AG20443 (cell line): Measurements from ENCODE around the gene CACNA1G.
A peak's percentile ranks its signal among the peaks of the same experiment; 100 is the strongest.

Source experiments
- DNase-seq: peaks from one replicate; pipeline ENCODE4 v3.0.0; 2012; ENCODE audit warnings: low spot score, mixed read lengths

Gene CACNA1G

DNA sequence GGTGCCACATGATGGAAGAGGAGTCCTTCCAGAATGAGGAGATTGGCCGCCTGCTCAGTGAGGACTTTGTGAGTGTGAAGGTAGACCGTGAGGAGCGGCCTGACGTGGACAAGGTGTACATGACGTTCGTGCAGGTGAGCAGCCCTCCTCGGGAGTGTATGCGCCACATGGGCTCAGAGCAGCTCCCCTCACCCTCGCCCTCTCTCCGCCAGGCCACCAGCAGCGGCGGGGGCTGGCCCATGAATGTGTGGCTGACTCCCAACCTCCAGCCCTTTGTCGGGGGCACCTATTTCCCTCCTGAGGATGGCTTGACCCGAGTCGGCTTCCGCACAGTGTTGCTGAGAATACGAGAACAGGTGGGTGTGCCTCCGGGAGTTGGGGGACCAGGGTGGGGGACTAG, 11.7 kb upstream of the CACNA1G start:
- no peak for DNase-seq

DNA sequence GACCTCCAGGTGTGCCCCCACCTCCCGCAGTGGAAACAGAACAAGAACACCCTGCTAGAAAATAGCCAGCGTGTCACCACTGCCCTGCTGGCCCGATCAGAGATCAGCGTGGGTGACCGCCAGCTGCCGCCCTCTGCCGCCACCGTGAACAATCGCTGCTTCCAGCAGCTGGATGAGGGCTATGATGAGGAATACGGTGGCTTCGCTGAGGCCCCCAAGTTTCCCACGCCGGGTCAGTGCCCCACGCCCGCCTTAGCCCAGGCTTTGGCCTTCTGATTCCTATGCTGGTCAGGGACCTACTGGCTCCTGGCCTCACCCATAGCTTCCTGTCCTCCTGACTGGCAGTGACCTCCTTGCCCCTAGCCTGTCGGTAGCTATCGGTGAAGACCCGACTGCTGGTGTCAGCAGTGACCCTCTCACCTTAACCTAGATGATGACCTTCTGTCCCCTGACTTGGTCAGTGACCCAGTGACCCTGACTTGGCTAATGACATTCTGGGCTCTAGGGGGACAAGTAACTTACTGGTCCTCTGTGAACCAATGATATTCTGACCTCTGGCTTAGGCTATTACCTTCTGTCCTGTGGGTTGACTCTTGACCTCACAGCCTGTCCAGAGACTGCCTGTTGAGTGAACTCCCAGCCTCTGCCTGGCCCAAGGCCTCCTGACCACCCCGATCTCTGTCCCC, 11.1 kb upstream of the CACNA1G start:
- no peak for DNase-seq

DNA sequence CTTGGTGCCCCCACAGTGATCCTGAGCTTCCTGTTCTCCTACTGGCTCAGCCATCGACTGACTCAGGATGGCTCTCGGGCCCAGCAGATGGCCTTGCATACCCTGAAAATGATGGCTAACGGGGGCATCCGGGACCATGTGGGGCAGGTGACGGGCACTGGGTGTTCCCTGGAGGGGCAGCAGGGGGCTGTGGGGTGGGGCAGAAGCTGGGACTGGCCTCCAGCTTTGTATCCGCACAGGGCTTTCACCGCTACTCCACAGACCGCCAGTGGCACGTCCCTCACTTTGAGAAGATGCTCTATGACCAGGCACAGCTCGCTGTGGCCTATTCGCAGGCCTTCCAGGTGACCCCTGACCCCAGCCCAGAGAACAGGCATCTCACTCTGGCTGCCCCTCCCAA, 10.5 kb upstream of the CACNA1G start:
- no peak for DNase-seq

DNA sequence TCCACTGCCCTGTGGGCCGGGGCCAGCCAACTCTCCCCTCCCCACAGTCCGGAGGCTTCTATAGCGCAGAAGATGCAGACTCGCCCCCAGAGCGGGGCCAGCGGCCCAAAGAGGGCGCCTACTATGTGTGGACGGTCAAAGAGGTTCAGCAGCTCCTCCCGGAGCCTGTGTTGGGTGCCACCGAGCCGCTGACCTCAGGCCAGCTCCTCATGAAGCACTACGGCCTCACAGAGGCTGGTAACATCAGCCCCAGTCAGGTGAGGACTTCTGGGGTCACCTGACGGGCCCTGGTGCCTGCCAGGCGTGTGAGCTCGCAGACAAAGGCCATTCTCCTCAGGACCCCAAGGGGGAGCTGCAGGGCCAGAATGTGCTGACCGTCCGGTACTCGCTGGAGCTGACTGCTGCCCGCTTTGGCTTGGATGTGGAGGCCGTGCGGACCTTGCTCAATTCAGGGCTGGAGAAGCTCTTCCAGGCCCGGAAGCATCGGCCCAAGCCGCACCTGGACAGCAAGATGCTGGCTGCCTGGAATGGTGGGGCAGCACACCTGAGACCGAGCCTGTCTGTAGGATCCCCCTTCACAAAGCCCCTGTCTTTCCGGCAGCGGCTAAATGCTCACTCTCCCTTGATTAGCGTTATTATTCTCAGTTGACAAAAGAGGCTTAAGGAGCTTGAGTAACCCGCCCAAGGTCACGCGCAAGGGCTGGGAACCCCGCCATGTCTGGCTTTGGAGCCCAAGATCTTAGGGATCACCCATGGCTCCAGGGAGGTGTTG, 9.7 kb upstream of the CACNA1G start:
- DNase-seq, result peak; percentile 88

DNA sequence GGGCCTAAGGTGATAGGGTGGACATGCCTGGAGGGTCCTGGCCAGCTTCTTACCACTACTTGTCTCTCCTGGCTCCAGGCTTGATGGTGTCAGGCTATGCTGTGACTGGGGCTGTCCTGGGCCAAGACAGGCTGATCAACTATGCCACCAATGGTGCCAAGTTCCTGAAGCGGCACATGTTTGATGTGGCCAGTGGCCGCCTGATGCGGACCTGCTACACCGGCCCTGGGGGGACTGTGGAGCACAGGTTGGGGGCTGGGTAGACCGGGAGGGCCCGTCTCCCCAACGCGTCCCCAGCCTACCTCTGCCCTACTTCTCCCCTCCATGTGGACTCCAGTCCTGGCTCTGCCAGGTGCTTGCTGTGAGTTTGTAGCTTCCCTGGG, 9.1 kb upstream of the CACNA1G start:
- no peak for DNase-seq

DNA sequence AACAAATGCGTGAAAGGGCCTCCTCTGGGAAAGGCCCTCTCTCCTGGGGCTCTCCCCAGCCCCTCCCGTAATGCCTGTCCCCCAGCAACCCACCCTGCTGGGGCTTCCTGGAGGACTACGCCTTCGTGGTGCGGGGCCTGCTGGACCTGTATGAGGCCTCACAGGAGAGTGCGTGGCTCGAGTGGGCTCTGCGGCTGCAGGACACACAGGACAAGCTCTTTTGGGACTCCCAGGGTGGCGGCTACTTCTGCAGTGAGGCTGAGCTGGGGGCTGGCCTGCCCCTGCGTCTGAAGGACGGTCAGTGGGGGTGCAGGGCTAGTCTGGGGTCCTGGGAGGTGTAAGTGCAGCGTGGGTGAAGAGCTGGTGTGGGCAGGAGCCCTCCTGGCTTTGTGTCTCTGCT, 8.6 kb upstream of the CACNA1G start:
- no peak for DNase-seq

DNA sequence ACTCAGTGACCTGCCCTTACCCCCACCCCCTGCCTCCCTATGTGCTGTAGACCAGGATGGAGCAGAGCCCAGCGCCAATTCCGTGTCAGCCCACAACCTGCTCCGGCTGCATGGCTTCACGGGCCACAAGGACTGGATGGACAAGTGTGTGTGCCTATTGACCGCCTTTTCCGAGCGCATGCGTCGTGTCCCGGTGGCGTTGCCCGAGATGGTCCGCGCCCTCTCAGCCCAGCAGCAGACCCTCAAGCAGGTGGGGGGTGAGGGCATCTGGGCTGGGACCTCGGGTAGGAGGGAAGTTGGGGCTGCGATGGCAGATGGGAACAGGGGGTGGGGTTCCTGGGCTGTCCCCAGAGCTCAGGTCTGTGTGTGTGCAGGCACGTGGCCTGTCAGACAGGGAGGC, 6.3 kb upstream of the CACNA1G start:
- DNase-seq, result no peak

DNA sequence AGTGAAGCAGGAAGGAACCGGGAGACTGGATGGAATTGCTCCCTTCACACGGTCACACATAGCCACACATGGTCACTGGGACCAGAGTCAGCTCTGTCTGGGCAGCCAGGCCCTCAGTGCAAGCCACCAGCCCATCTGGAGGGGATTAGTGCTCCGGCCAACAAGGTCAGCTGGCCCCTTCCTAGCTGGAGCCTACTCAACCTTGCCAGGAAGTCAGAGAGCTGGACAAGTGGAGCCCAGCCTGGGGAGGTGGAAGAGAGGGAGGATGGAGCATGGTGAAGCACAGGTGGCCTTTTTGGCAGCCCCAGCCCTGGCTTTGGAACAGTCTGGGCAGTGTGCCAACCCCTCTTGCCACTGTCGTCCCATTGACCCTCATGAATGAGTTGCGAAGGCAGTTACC, 3.7 kb upstream of the CACNA1G start:
- no peak for DNase-seq

DNA sequence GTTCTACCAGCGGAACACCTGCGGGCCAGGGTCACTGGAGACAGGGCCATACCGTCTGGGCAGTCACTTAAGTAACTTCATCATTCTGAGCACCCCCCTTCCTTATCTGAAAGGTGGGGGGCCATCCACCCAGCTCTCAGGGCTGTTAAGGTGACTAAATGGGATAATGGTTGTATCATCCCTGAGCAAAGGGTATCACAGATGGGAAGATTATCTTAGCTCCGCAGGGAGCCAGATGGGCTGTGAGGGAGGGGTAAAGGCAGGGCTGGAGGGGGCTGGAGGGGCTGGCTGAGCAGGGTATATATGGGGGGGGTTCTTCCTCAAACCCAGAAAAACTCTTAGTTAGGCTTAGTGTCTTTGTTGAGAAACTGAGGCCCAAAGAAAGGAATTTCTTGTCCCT, 2.9 kb upstream of the CACNA1G start:
- no peak for DNase-seq

DNA sequence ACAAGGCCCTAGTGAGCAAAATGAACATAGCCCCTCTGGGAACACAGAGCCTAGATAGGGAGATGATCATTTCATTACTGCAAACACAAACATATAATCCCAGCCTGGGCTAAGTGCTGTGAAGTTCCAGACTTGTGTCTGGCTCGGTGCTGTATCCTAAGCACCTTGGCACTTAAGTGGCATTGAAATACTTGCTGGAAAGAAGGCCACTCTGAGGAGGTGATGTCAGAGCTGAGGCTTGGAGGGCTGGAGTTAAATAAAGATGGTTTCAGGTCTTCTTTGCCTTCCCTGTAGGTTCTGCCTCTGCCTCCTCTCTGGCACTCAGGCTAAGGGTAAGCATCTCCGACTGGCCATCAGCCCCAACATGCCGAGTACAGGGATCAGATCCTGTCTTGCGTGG, 2.4 kb upstream of the CACNA1G start:
- no peak for DNase-seq

DNA sequence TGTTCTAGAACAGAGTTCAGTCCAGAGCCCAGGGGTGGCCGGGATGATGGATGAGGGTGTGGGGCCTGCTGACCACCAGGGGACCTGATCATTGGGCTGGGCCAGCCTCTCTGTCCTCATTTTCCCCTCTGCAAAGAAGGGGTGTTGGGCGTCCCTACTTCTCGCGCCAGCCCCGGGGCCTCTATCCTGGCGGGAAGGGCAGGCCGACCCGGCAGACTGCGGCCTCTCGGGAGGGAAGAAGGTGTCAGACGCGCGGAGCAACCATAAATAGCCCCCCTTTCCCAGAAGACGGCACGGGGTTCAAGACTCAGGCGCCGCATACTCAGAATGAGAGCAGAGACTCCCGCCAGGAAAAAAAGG, 2.0 kb upstream of the CACNA1G start:
- DNase-seq, result no peak

DNA sequence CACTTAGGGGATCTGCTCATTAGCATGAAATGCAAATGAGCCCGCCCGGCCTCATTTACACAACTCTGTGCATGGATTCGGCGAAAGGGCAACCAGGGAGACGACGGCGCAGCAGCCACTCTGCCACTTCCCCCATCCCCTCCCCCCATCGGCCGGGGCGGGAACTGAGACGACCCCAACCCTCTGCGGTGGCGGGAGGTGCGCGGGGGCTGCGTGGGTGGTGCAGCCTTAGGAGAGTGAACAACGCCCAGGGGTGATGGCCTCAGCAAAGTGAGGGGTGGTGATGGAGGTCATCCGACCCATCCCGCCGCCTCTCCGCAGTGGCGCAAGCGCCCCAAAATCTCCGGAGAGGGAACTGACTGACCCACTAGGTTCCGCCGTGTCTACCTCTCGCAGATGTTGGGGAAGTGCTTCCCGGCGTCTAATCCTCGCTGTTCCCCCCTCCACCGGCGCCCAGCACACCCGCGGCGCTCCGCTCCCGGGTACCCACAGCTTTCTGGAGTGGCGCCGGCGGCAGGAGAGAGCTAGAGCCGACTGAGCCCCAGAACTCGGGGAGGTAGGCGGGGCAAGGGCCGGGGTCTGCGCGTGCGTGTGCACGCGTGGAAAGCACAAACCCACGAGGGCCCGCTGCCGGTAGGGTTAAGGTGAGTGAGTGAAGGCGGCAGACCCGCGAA, 1.4 kb upstream of the CACNA1G start:
- DNase-seq, result no peak

DNA sequence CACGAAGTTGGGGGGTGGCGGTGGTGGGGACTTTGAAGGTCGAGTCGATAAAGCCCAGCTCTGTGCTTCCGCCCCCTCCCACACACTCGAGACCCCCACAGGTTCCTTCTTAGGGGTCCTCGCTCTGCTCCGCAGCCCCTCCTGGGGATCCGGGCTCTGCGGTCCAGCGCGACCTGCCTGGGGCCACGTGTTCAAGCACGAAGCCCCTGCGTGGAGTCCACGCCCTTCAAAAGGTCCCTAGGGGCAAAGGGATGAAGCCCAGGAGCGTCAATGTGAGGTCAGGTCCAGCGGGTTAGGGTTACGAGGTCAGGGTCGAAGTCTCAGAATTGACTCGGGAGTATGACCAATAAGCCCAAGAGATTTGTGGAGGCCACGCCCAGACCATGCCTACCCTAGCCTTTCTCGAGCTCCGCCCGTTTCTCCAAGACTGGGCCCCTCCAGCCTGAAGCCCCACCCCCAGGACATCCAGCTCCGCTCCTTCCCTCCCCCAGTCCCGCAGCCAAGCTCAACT, 786 bp upstream of the CACNA1G start:
- DNase-seq, result peak; percentile 66

DNA sequence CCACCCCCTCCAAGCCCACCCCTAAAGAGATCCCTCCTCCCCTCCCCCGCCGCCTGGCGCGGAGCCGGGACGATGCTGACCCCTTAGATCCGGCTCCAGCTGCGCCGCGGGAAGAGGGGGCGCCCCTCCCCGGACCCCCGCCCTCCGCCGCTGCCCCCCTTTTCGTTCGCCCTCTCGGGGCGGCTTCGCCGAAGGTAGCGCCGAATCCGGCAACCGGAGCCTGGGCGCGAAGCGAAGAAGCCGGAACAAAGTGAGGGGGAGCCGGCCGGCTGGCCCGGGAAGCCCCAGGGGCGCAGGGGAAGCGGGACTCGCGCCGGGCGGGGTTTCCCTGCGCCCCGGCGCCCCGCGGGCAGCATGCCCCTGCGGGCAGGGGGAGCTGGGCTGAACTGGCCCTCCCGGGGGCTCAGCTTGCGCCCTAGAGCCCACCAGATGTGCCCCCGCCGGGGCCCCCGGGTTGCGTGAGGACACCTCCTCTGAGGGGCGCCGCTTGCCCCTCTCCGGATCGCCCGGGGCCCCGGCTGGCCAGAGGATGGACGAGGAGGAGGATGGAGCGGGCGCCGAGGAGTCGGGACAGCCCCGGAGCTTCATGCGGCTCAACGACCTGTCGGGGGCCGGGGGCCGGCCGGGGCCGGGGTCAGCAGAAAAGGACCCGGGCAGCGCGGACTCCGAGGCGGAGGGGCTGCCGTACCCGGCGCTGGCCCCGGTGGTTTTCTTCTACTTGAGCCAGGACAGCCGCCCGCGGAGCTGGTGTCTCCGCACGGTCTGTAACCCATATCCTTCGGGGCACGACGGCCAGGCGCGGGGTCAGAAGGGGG, 623 bp downstream of the CACNA1G start:
- no peak for DNase-seq

DNA sequence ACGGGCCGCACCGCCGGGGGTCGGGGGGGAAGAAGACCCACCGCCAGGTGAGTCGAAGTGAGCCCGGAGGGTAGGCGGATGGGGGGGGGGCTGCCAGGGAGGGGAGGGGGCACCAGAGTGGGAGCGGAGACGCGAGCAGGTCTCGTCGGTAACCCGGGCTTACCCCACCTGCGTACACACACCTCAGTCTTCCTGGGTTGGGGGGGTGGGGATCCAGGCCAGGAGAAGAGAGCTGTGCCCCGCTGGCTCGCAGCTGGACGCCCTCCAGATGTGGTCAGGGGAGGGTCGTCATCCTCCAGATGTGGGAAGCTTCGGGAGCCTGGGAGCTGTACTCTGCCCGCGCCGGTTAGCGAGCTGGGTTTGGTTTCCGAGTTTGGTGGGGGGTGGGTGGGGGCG, 1.2 kb downstream of the CACNA1G start:
- DNase-seq, result no peak

DNA sequence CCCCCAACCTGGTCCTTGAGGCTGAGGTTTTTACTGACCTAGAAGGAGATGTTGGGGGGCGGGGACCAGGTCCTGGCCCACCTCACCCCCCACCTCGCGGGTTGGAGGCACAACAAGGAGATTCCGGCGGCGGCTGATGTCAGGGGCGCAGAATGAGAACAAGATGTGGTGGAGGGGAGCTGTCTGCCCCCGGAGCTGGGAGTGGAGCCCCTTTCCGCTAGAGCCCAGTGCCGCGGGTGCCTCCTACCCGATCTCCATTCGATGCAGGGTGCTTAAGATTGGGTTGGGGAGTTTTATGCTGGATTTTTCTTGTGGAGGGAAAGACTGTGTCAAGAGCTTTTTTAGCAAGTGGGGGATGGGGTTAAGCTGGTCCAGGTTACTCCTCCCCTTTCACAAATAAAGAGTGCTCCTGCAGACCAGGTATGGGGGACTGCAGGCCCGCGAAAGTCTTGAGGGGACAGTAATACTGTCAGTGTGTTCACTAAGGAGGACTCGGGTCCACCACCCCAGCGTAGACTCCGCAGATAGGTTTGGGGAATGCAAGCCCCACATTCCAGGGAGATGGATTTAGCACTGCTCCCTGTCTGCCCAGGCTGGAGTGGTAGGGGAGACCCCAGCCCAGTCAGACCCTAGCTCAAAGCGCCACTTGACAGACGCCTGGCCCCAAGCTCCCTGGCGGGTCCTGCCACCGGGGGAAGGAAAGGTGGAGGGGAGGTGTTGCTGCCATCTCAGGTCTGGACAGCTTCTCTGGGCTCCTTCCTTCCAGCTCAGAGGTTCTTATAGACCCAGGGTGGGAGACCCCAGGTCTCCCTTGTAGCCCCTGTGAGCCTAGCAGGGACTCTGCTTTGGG, 2.0 kb downstream of the CACNA1G start:
- DNase-seq, result no peak

DNA sequence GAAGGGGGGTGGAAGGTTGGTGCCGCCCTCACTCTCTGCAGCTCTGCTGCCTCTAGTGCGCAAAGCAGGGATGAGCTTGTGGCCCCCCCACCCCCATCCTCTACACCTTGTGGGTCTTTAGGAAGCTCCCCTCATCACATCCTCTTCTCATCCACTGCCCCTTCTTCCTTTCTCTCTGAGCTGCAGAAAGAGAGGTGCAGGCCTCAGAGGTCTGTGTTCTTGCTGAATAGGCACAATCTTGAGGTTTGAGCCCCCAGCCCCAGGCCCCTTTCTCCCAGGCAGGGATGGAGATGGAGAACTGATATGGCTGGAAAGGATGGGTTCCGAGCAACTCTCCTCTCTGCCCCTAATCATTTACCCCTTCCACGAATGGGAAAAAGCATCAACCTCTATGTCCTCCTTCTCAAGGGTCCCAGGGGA, 2.6 kb downstream of the CACNA1G start:
- no peak for DNase-seq

DNA sequence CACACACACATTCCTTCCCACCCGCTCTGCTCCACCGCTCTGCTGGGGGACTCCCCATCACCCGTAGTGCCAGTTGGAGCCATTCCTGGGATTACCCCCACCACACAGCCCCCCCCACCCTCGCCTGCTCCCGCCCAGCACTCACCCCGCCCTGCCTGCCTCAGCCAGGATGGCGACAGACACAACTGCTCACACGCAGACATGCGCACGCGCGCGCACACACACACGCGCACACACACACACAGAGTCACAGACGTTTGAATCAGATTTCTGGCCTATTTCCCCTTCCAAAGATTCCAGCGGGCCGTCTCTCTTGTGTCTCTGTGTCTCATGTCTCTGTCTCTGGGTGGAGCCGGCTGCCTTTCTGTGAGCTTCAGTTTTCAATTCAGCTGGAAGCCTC, 4.4 kb downstream of the CACNA1G start:
- DNase-seq, result peak; percentile 95

DNA sequence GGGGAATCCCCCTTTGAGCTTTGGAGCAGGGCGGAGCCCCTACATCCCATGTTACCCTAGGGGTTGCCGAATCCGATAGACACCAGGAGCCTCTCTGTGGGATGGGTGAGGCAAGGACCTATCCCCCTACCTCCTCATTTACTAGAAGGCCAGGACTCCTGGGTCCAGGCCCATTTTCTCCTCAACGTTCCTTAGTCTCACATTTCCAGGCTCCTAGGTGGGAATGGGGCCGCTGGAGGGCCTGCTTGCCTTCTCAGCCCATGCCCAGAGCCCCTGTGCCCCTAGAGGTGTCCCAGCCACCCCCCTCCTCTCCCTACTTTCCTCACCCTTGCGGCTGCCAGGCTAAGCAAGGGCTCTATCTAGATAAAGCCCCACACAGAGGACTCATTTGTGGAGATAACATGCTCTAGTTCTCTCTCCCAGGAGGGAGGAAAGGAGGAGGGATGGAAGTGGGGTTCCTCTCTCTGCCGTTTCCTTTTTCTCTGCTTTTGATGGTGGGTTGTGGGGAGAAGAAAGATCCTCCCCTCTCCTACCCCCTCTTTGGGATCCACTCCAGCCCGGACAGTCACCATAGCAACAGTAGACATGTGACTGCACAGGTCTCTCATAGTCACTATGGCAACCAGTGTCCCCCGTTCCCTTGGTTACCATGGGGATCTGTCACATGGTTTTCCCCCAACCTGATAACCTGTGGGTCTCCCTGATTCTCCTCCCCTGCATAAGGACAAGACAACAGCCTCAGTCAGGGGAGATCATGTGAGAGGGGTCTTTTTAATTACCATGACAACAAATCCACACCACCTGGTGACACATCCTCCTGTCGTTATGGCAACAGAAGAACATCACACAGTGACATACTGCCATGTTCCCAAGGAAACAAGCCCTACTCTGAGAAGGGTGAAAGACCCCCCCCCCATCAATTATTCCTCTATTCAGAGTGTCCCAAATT, 5.2 kb downstream of the CACNA1G start:
- DNase-seq, result peak; percentile 38

DNA sequence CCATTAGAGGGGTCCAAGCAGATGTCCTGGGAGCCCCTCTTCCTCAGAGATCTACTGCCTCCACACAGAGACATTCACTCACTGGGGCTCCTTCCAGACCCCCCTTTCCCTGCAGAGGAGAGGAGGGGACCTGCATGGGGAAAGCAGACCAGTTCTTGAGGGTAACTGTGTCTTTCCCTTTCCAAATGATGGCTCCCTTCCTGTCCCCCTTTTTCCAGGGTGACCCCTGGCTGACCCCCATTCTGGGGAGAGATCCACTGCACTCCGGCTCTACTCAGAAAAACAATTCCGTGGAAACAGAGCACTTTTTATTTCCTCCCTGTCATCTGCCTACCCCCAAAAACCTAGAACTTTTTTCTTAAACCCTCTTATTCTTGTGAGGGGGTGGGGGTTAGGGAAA, 6.4 kb downstream of the CACNA1G start:
- no peak for DNase-seq
